H9 (cell line): Measurements from ENCODE around the gene GRK1. TPM values are rescaled to one million over a fixed set of nuclear protein-coding genes. Genes with fewer than 3 reads are reported as not detected.

Experiments used
- DNase-seq: peaks from one replicate; pipeline ENCODE4 v3.0.0-alpha.2; 2017
- H2AFZ ChIP-seq: one replicate; pipeline ENCODE4 v1.6.1; 2013; ENCODE audit warnings: mild to moderate bottlenecking, low read length, control low read depth, moderate library complexity
- H2AK5ac ChIP-seq: 2 replicates; pipeline ENCODE4 v1.6.1; 2013; ENCODE audit warnings: low read length, control low read depth, mixed read lengths; ENCODE audit not compliant: insufficient read length
- H2BK120ac ChIP-seq: one replicate; pipeline ENCODE4 v1.6.1; 2013; ENCODE audit warnings: low read depth, mild to moderate bottlenecking, low read length, control low read depth, inconsistent platforms; ENCODE audit not compliant: poor library complexity, severe bottlenecking
- H2BK12ac ChIP-seq: 2 replicates; pipeline ENCODE4 v1.6.1; 2013; ENCODE audit warnings: low read length, control low read depth, mixed read lengths, low read depth; ENCODE audit not compliant: insufficient read length
- H2BK15ac ChIP-seq: 2 replicates; pipeline ENCODE4 v1.6.1; 2013; ENCODE audit warnings: low read depth, low read length, control low read depth
- H2BK20ac ChIP-seq: one replicate; pipeline ENCODE4 v1.6.1; 2013; ENCODE audit warnings: low read depth, mild to moderate bottlenecking, low read length, control low read depth, inconsistent platforms; ENCODE audit not compliant: poor library complexity, severe bottlenecking
- H2BK5ac ChIP-seq: 2 replicates; pipeline ENCODE4 v1.6.1; 2013; ENCODE audit warnings: low read length, control low read depth, mixed read lengths; ENCODE audit not compliant: insufficient read length
- H3K14ac ChIP-seq: 2 replicates; pipeline ENCODE4 v1.6.1; 2013; ENCODE audit warnings: low read length, control low read depth; ENCODE audit not compliant: insufficient read depth
- H3K18ac ChIP-seq: 2 replicates; pipeline ENCODE4 v1.6.1; 2013; ENCODE audit warnings: low read depth, mild to moderate bottlenecking, mixed read lengths, low read length, control low read depth; ENCODE audit not compliant: insufficient read length
- H3K23ac ChIP-seq: 2 replicates; pipeline ENCODE4 v1.6.1; 2013; ENCODE audit warnings: low read length, control low read depth, mixed read lengths, low read depth; ENCODE audit not compliant: insufficient read length
- H3K23me2 ChIP-seq: 2 replicates; pipeline ENCODE4 v1.6.1; 2013; ENCODE audit warnings: low read depth, mild to moderate bottlenecking, mixed read lengths, low read length, control low read depth; ENCODE audit not compliant: insufficient read length, poor library complexity, severe bottlenecking
- H3K27ac ChIP-seq: 2 replicates; pipeline ENCODE4 v1.5.1; 2013; ENCODE audit warnings: low read length, control low read depth, mixed read lengths, low read depth; ENCODE audit not compliant: insufficient read length
- H3K27me3 ChIP-seq: 2 replicates; pipeline ENCODE4 v1.6.1; 2013; ENCODE audit warnings: low read length, control low read depth, inconsistent platforms; ENCODE audit not compliant: insufficient read depth
- H3K4ac ChIP-seq: 2 replicates; pipeline ENCODE4 v1.6.1; 2013; ENCODE audit warnings: low read depth, mild to moderate bottlenecking, control low read depth, inconsistent platforms, low read length, moderate library complexity
- H3K4me1 ChIP-seq: 2 replicates; pipeline ENCODE4 v1.6.1; 2013; ENCODE audit warnings: low read length, control low read depth, inconsistent platforms; ENCODE audit not compliant: insufficient read depth
- H3K4me2 ChIP-seq: 2 replicates; pipeline ENCODE4 v1.6.1; 2013; ENCODE audit warnings: low read length, control low read depth, mixed read lengths; ENCODE audit not compliant: insufficient read length, insufficient read depth
- H3K56ac ChIP-seq: 2 replicates; pipeline ENCODE4 v1.6.1; 2013; ENCODE audit warnings: low read depth, mild to moderate bottlenecking, mixed read lengths, low read length, control low read depth; ENCODE audit not compliant: insufficient read length
- H3K79me1 ChIP-seq: 2 replicates; pipeline ENCODE4 v1.6.1; 2013; ENCODE audit warnings: low read depth, mild to moderate bottlenecking, moderate library complexity, low read length, control low read depth, inconsistent platforms; ENCODE audit not compliant: insufficient read depth, poor library complexity, severe bottlenecking
- H3K79me2 ChIP-seq: 2 replicates; pipeline ENCODE4 v1.6.1; 2013; ENCODE audit warnings: low read length, control low read depth, inconsistent platforms; ENCODE audit not compliant: insufficient read depth
- H3K9ac ChIP-seq: 2 replicates; pipeline ENCODE4 v1.6.1; 2013; ENCODE audit warnings: low read length, control low read depth, mixed read lengths; ENCODE audit not compliant: insufficient read length; ENCODE audit errors: extremely low read depth
- H3K9me3 ChIP-seq: one replicate; pipeline ENCODE4 v1.6.1; 2013; ENCODE audit warnings: low read depth, low read length, inconsistent platforms; ENCODE audit not compliant: control insufficient read depth
- H3T11ph ChIP-seq: one replicate; pipeline ENCODE4 v1.6.1; 2013; ENCODE audit warnings: mild to moderate bottlenecking, low read length, control low read depth, inconsistent platforms
- H4K20me1 ChIP-seq: one replicate; pipeline ENCODE4 v1.6.1; 2013; ENCODE audit not compliant: control insufficient read depth, insufficient read length, insufficient read depth
- H4K5ac ChIP-seq: 2 replicates; pipeline ENCODE4 v1.6.1; 2013; ENCODE audit warnings: low read depth, mild to moderate bottlenecking, mixed read lengths, low read length, control low read depth; ENCODE audit not compliant: insufficient read length
- H4K8ac ChIP-seq: replicated peaks from 2 replicates; pipeline ENCODE4 v1.6.1; 2013; ENCODE audit warnings: low read length, control low read depth, mixed read lengths, low read depth; ENCODE audit not compliant: insufficient read length
- H4K91ac ChIP-seq: 2 replicates; pipeline ENCODE4 v1.6.1; 2013; ENCODE audit warnings: low read depth, mild to moderate bottlenecking, moderate library complexity, mixed read lengths, low read length, control low read depth; ENCODE audit not compliant: insufficient read length
- H3K27ac Mint-ChIP-seq, 3 experiments: 2 replicates in 2 of 3; 3 replicates in 1 of 3; pipeline ENCODE4 v1.8.0; 2020 to 2021; ENCODE audit warnings: mixed read lengths in 3 of 3, mild to moderate bottlenecking in 1 of 3, moderate library complexity in 1 of 3
- H3K27me3 Mint-ChIP-seq: 2 replicates; pipeline ENCODE4 v1.8.0; 2021; ENCODE audit warnings: low read depth, mild to moderate bottlenecking, moderate library complexity, mixed read lengths
- H3K36me3 Mint-ChIP-seq, 3 experiments: 2 replicates in 2 of 3; 3 replicates in 1 of 3; pipeline ENCODE4 v1.8.0; 2020 to 2021; ENCODE audit warnings: low read depth in 3 of 3, mixed read lengths in 3 of 3; ENCODE audit not compliant: insufficient read depth in 1 of 3
- H3K4me1 Mint-ChIP-seq, 2 experiments: 2 replicates each; pipeline ENCODE4 v1.8.0; 2020; ENCODE audit warnings: mixed read lengths in 2 of 2
- H3K4me3 Mint-ChIP-seq, 2 experiments: 2 replicates in 1 of 2; 3 replicates in 1 of 2; pipeline ENCODE4 v1.8.0; 2020 to 2021; ENCODE audit warnings: mild to moderate bottlenecking in 2 of 2, mixed read lengths in 2 of 2, moderate library complexity in 1 of 2
- H3K9me3 Mint-ChIP-seq, 2 experiments: 2 replicates in 1 of 2; 3 replicates in 1 of 2; pipeline ENCODE4 v1.8.0; 2020; ENCODE audit warnings: mild to moderate bottlenecking in 2 of 2, mixed read lengths in 2 of 2, moderate library complexity in 1 of 2
- CTCF ChIP-seq: fragments of 200-600 bp; sonication (generic); conservative IDR thresholded peaks from 3 replicates; pipeline ENCODE4 v1.8.0; 2021; ENCODE audit warnings: antibody characterized with exemption, mild to moderate bottlenecking
- WGBS: extraction: QIAGEN DNeasy Blood & Tissue Kit; methylation state at CpG from one replicate; pipeline ENCODE4 v1.1.7; 2013; ENCODE audit warnings: missing lambda C conversion rate, low lambda C conversion rate, mixed read lengths; ENCODE audit not compliant: insufficient read length; ENCODE audit errors: extremely low coverage; 5-methylcytosine and 5-hydroxymethylcytosine counted together
- total RNA-seq: library from RNA; stranded (reverse); gene quantifications from 2 replicates; pipeline ENCODE4 v1.2.1, GENCODE V29; 2021

The GRK1 gene
- total RNA-seq, 1 experiment from 2014 or later, result 0.31 TPM

GRCh38 chr13:113759525-113760137 lies 92.6 kb downstream of the GRK1 start:
- H2AFZ ChIP-seq, result no peak overlapping the region

More at GRCh38 chr13:113759525-113760137, 92.6 kb downstream of the GRK1 start:
- H2BK120ac ChIP-seq, result no peak overlapping the region
- H3K9me3 ChIP-seq, result no peaks in the 10 kb centered on the region
- H4K20me1 ChIP-seq, result no peaks in the 10 kb centered on the region
- Mint-ChIP-seq H3K27me3 (peaks cover 53% of the 10 kb centered on the region), H3K27ac (peak overlapping the region in 1 of 3 experiments; percentile 26; a peak in 1 of 7 replicates), H3K9me3 (peaks cover 0 to 7% of the 10 kb centered on the region in 2 experiments; a peak in 2 of 5 replicates), H3K36me3 (no peaks in the 10 kb centered on the region; a peak in 1 of 7 replicates), H3K4me1 (peaks cover 15 to 17% of the 10 kb centered on the region in 2 experiments), H3K4me3 (peak overlapping the region; percentile 78 to 95)
- H3K23ac ChIP-seq, result no peak overlapping the region
- H4K91ac ChIP-seq, result no peak overlapping the region
- no peak overlapping the region for H2BK12ac ChIP-seq
- no peak overlapping the region for H3K9ac ChIP-seq
- WGBS, result no CpG with 5 or more reads among the region's 26 CpGs
- H3K23me2 ChIP-seq, result peaks cover 13% of the 10 kb centered on the region
- no peak overlapping the region for H3T11ph ChIP-seq
- no peak overlapping the region for H4K8ac ChIP-seq
- H3K79me1 ChIP-seq, result no peaks in the 10 kb centered on the region
- no peaks in the 10 kb centered on the region for H3K4me1 ChIP-seq
- no peak overlapping the region for H2BK20ac ChIP-seq
- H3K18ac ChIP-seq, result no peak overlapping the region
- no peak for TF ChIP-seq CTCF
- peak overlapping the region; percentile 99 for H3K4me2 ChIP-seq
- H3K27me3 ChIP-seq, result peaks cover 9% of the 10 kb centered on the region; the same call in 1 of the 2 replicates
- no peak overlapping the region for H2AK5ac ChIP-seq
- no peak for DNase-seq
- H3K14ac ChIP-seq, result no peak overlapping the region; the same call in 1 of the 2 replicates
- no peak overlapping the region for H2BK15ac ChIP-seq
- H3K79me2 ChIP-seq, result no peaks in the 10 kb centered on the region
- no peak overlapping the region for H3K4ac ChIP-seq
- H3K27ac ChIP-seq, result no peak overlapping the region
- no peak overlapping the region for H2BK5ac ChIP-seq
- H4K5ac ChIP-seq, result no peak overlapping the region
- H3K56ac ChIP-seq, result no peak overlapping the region
